HepG2 (cell line): Measurements from ENCODE around the gene CFAP300. TPM values are rescaled to one million over a fixed set of nuclear protein-coding genes. Genes with fewer than 3 reads are reported as not detected.
A peak's percentile ranks its signal among the peaks of the same experiment; 100 is the strongest.

Experiments used
- CENPX ChIP-seq: sonication (generic); formaldehyde crosslinking; IDR thresholded peaks from 2 replicates; pipeline ENCODE4 v1.9.0; 2021; ENCODE audit warnings: mild to moderate bottlenecking, missing genetic modification reagents, moderate library complexity
- KAT2B ChIP-seq: fragments of 150-350 bp; IDR thresholded peaks from 2 replicates; pipeline ENCODE4 v1.6.1; 2014; ENCODE audit warnings: low read depth, low read length, borderline replicate concordance
- KLF13 ChIP-seq: sonication (generic); formaldehyde crosslinking; IDR thresholded peaks from 2 replicates; pipeline ENCODE4 v1.4.0; 2020; ENCODE audit warnings: mild to moderate bottlenecking, missing genetic modification reagents
- PLRG1 ChIP-seq: fragments of 450-650 bp; conservative IDR thresholded peaks from 2 replicates; pipeline ENCODE4 v1.6.1; 2016
- PRMT3 ChIP-seq: sonication (generic); formaldehyde crosslinking; IDR thresholded peaks from 2 replicates; pipeline ENCODE4 v1.8.1; 2022; ENCODE audit warnings: low read depth, mild to moderate bottlenecking, moderate library complexity, missing genetic modification reagents, borderline replicate concordance
- SPEN ChIP-seq: sonication (generic); formaldehyde crosslinking; IDR thresholded peaks from 2 replicates; pipeline ENCODE4 v1.5.1; 2020; ENCODE audit warnings: low read depth, mild to moderate bottlenecking, missing genetic modification reagents
- ZFP36L2 ChIP-seq: sonication (generic); formaldehyde crosslinking; IDR thresholded peaks from 2 replicates; pipeline ENCODE4 v1.4.0; 2020; ENCODE audit warnings: missing genetic modification reagents
- ZFYVE20 ChIP-seq: sonication (generic); formaldehyde crosslinking; IDR thresholded peaks from 2 replicates; pipeline ENCODE4 v1.8.0; 2023; ENCODE audit warnings: low read depth, mild to moderate bottlenecking, moderate library complexity, missing genetic modification reagents, borderline replicate concordance
- ZNF343 ChIP-seq: sonication (generic); formaldehyde crosslinking; IDR thresholded peaks from 2 replicates; pipeline ENCODE4 v1.4.0; 2020; ENCODE audit warnings: mild to moderate bottlenecking, missing genetic modification reagents
- ZNF567 ChIP-seq: sonication (generic); formaldehyde crosslinking; IDR thresholded peaks from 2 replicates; pipeline ENCODE4 v1.8.1; 2023; ENCODE audit warnings: mild to moderate bottlenecking, missing genetic modification reagents, borderline replicate concordance
- ZNF574 ChIP-seq: sonication (generic); formaldehyde crosslinking; IDR thresholded peaks from 2 replicates; pipeline ENCODE4 v1.4.0; 2020; ENCODE audit warnings: missing genetic modification reagents
- ZNF75D ChIP-seq: sonication (generic); formaldehyde crosslinking; IDR thresholded peaks from 2 replicates; pipeline ENCODE4 v1.8.1; 2023; ENCODE audit warnings: missing genetic modification reagents, mild to moderate bottlenecking, borderline replicate concordance
- polyA plus RNA-seq, 8 experiments: library from polyadenylated mRNA; depleted of rRNA in 3 of 8; stranded (reverse) in 7 of 8; unstranded in 1 of 8; fragments of >200 nt; fragmentation: Illumina TruSeq in 4 of 8; extraction: Trizol in 4 of 8; gene quantifications; 2 replicates each; pipeline versions ENCODE4 v1.2.1 to v1.2.3, GENCODE V29; 2011 to 2016; ENCODE audit warnings: low read depth in 4 of 8, missing spikeins in 1 of 8, mixed read lengths in 1 of 8; ENCODE audit not compliant: insufficient read depth in 1 of 8
- total RNA-seq, 5 experiments: library from RNA; depleted of rRNA; stranded (reverse); fragments of >200 nt; fragmentation: Illumina TruSeq; extraction: Trizol; gene quantifications; 2 replicates each; pipeline ENCODE4 v1.2.3, GENCODE V29; 2016; ENCODE audit warnings: low read depth in 1 of 5
- TF ChIP-seq, protein P1 (sequence below): IDR thresholded peaks from 2 replicates; pipeline ENCODE4 v1.6.1; 2016; ENCODE audit warnings: low read depth, borderline replicate concordance
- TF ChIP-seq, protein P2 (sequence below): IDR thresholded peaks from 2 replicates; pipeline ENCODE4 v1.6.1; 2012; ENCODE audit warnings: low read depth, low read length, improper control_type of control experiment
- TF ChIP-seq, protein P3 (sequence below), 2 experiments: sonication (generic) in 1 of 2; formaldehyde crosslinking in 1 of 2; IDR thresholded peaks; 2 replicates each; pipeline versions ENCODE4 v1.4.0 to v1.6.1; 2018 to 2020; ENCODE audit warnings: missing genetic modification reagents in 2 of 2, borderline replicate concordance in 1 of 2, low read depth in 1 of 2, mild to moderate bottlenecking in 1 of 2, missing biosample characterization in 1 of 2

CFAP300 gene
- total and polyA plus RNA-seq, 2 of the 13 experiments (the other 11 are each of a cell fraction or from before 2014, with no cell fraction given) = not detected

DNA sequence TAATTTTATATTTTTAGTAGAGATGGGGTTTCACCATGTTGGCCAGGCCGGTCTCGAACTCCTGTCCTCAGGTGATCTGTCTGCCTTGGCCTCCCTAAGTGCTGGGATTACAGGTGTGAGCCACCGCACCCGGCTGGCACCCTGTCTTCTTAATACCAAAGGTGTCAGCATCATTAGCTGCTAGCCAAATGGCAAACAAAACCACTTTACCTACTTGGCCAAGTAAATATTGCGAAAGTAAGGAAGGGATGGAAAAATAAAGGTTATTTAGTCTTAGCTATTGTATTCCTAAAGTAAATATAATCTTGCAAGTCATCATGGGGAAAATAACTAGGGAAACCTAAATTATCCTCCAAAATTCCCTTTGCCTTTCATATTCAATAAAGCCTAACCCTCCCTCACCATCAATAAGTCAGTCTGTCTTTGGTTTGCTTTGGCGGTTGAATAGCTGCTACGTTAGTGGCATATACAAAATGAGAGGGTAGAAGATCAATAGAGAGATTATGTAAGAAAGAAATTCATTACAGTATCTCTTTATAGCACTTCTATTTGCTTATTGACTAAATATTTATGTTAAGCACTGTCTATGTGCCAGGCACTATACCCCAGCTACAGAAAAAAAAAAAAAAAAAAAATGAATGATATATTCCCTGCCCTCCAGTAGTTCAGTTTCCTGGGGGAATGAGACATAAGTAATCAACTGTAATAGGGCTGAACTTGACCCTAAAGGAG is 40.2 kb upstream of the CFAP300 start (continued):
- TF ChIP-seq ZNF574 (CRISPR knock-in tag) (no peak), PLRG1 (no peak), ZFYVE20 (CRISPR knock-in tag) (no peak), ZNF343 (CRISPR knock-in tag) (no peak), ZNF567 (CRISPR knock-in tag) (no peak), ZFP36L2 (CRISPR knock-in tag) (no peak), CENPX (CRISPR knock-in tag) (no peak), KAT2B (no peak), SPEN (CRISPR knock-in tag) (no peak), ZNF75D (CRISPR knock-in tag) (no peak), KLF13 (no peak), PRMT3 (CRISPR knock-in tag) (no peak)
- TF ChIP-seq, protein P1, sequence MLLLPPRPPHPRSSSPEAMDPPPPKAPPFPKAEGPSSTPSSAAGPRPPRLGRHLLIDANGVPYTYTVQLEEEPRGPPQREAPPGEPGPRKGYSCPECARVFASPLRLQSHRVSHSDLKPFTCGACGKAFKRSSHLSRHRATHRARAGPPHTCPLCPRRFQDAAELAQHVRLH (CRISPR knock-in tag) = 0 out of 2 replicates have a peak, but pooled peaks have one; percentile 20
- TF ChIP-seq, protein P2, sequence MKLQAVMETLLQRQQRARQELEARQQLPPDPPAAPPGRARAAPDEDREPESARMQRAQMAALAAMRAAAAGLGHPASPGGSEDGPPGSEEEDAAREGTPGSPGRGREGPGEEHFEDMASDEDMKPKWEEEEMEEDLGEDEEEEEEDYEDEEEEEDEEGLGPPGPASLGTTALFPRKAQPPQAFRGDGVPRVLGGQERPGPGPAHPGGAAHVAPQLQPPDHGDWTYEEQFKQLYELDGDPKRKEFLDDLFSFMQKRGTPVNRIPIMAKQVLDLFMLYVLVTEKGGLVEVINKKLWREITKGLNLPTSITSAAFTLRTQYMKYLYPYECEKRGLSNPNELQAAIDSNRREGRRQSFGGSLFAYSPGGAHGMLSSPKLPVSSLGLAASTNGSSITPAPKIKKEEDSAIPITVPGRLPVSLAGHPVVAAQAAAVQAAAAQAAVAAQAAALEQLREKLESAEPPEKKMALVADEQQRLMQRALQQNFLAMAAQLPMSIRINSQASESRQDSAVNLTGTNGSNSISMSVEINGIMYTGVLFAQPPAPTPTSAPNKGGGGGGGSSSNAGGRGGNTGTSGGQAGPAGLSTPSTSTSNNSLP = no peak; the same call in 1 of the 2 replicates
- TF ChIP-seq, protein P3, sequence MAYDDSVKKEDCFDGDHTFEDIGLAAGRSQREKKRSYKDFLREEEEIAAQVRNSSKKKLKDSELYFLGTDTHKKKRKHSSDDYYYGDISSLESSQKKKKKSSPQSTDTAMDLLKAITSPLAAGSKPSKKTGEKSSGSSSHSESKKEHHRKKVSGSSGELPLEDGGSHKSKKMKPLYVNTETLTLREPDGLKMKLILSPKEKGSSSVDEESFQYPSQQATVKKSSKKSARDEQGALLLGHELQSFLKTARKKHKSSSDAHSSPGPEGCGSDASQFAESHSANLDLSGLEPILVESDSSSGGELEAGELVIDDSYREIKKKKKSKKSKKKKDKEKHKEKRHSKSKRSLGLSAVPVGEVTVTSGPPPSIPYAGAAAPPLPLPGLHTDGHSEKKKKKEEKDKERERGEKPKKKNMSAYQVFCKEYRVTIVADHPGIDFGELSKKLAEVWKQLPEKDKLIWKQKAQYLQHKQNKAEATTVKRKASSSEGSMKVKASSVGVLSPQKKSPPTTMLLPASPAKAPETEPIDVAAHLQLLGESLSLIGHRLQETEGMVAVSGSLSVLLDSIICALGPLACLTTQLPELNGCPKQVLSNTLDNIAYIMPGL (CRISPR knock-in tag; IDR thresholded peaks at IDR 0.05; ENCODE audit: borderline replicate concordance in 1 of 2, low read depth in 1 of 2) = peak in 1 of 2 experiments; percentile 45; a peak in 1 of 4 replicates
- TF ChIP-seq, all 625 proteins: peak for 113
